ENCODE results near the gene PHPT1. TPM values are rescaled to one million over a fixed set of nuclear protein-coding genes. Genes with fewer than 3 reads are reported as not detected.

Gene PHPT1
- polyA plus RNA-seq, 1 experiment = 91.6 TPM

DNA sequence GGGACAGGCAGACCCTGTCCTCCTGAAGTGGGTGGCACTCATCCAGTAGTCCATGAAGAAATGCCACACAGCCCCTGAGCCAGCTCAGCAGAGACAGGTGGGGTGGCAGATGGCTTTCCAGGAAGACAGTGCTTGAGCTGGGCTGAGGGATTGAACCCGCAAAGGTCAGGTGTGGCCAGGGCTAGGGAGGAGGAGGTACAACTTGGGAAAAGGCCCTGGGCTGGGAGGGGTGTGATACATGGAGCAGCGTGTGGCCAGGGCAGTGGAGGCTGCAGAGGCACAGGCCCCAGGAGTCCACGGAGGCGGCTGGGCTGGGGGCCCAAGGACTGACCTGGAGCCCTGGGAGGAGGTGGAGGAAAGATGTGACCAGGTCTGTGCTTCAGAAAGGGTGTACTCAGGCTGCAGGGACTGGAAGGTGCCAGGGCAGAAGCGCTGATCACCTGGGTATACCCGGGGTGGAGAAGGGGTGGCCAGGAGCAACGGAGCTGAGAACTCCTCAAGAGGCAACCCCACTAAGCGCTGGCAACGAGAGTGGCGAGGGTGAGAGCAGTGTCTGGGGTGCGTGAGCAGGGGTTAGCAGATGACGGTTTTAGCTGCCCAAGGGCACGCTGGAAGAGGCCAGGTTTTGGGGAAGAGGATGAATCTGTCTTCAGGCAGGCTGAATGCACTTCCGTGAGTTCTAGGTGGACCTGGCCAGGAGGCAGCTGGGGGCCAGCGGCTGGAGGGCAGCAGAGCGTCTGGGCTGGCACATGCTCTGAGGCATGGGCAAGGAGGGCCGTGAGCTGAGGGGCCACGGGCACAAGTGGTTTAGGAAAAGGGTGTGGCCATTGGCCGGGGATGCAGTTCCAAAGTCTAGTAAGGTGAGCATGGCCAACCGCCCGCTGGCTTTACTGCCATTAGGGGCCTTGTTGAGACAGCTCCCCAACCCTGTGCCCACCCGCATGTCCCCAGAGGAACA is 45.4 kb upstream of the PHPT1 start:
- Histone ChIP-seq H3K4me3 (ENCODE audit: low read depth, low read length) (no peak overlapping the region), H3K9me3 (ENCODE audit: control insufficient read depth, insufficient read depth, low read length) (no peaks in the 10 kb centered on the region; the same call in 1 of the 2 replicates), H3K27me3 (ENCODE audit: control insufficient read depth, insufficient read depth, low read length) (peaks cover 30% of the 10 kb centered on the region), H3K27ac (ENCODE audit: low read depth, low read length) (no peak overlapping the region)
- no peak for DNase-seq (ENCODE audit: low read depth, low spot score)
- TF ChIP-seq CTCF (IDR thresholded peaks at IDR 0.05; ENCODE audit: low read depth, low read length) = no peak
- CTCF ChIA-PET = interaction anchor here (4.0 kb wide), 1 partner anchor 11 kb away, joined by 13 read pairs; no protein-coding TSS in a partner anchor
- POLR2A ChIA-PET = no interaction called here

- no peak for DNase-seq (ENCODE audit: low read depth, low spot score)
- Histone ChIP-seq H3K27ac (ENCODE audit: low read depth, low read length) (no peak overlapping the region), H3K9me3 (ENCODE audit: control insufficient read depth, insufficient read depth, low read length) (no peaks in the 10 kb centered on the region; the same call in 1 of the 2 replicates), H3K4me3 (ENCODE audit: low read depth, low read length) (no peak overlapping the region), H3K27me3 (ENCODE audit: control insufficient read depth, insufficient read depth, low read length) (peaks cover 22% of the 10 kb centered on the region)
- CTCF ChIA-PET = interaction anchor here (4.0 kb wide), 1 partner anchor 12 kb away, joined by 13 read pairs; no protein-coding TSS in a partner anchor
- no peak for TF ChIP-seq CTCF (IDR thresholded peaks at IDR 0.05; ENCODE audit: low read depth, low read length)
- POLR2A ChIA-PET = no interaction called here
Observed at GRCh38 chr9:136804509-136805206, 44.6 kb upstream of the PHPT1 start.

GRCh38 chr9:136805207-136805740 is 43.9 kb upstream of the PHPT1 start:
- no peak overlapping the region for H3K27ac ChIP-seq (ENCODE audit: low read depth, low read length)
- TF ChIP-seq CTCF (IDR thresholded peaks at IDR 0.05; ENCODE audit: low read depth, low read length) = no peak
- H3K4me3 ChIP-seq (ENCODE audit: low read depth, low read length) = no peak overlapping the region
- ChIA-PET CTCF (interaction anchor here (1.5 to 2.6 kb wide), 2 partner anchors 12 to 37 kb away, joined by 5 to 12 read pairs; partner anchors contain the start of gene AJM1), POLR2A (no interaction called here)
- H3K27me3 ChIP-seq (ENCODE audit: control insufficient read depth, insufficient read depth, low read length) = peaks cover 17% of the 10 kb centered on the region
- no peak for DNase-seq (ENCODE audit: low read depth, low spot score)
- no peaks in the 10 kb centered on the region; the same call in 1 of the 2 replicates for H3K9me3 ChIP-seq (ENCODE audit: control insufficient read depth, insufficient read depth, low read length)

GRCh38 chr9:136806067-136806466 is 43.1 kb upstream of the PHPT1 start:
- ChIA-PET POLR2A (no interaction called here), CTCF (interaction anchor here (1.5 to 2.6 kb wide), 2 partner anchors 13 to 36 kb away, joined by 5 to 12 read pairs; partner anchors contain the start of gene AJM1)

More at GRCh38 chr9:136806067-136806466, 43.1 kb upstream of the PHPT1 start:
- Histone ChIP-seq H3K9me3 (ENCODE audit: control insufficient read depth, insufficient read depth, low read length) (no peaks in the 10 kb centered on the region; the same call in 1 of the 2 replicates), H3K4me3 (ENCODE audit: low read depth, low read length) (no peak overlapping the region), H3K27ac (ENCODE audit: low read depth, low read length) (no peak overlapping the region), H3K27me3 (ENCODE audit: control insufficient read depth, insufficient read depth, low read length) (peaks cover 9% of the 10 kb centered on the region)
- DNase-seq (ENCODE audit: low read depth, low spot score) = no peak
- TF ChIP-seq CTCF (IDR thresholded peaks at IDR 0.05; ENCODE audit: low read depth, low read length) = no peak
